Measurements from ENCODE around the gene EFNA5. TPM values are rescaled to one million over a fixed set of nuclear protein-coding genes. Genes with fewer than 3 reads are reported as not detected.

Gene EFNA5
- total and polyA plus RNA-seq, 2 experiments from 2014 or later: 7.5 to 10.1 TPM

GRCh38 chr5:107556575-107556974 lies 114.2 kb downstream of the EFNA5 start:
- H3K4me2 ChIP-seq: peak overlapping the region; percentile 34; the same call in 1 of the 2 replicates
- no peak for ATAC-seq

More at GRCh38 chr5:107556575-107556974, 114.2 kb downstream of the EFNA5 start:
- no peaks in the 10 kb centered on the region for H4K20me1 ChIP-seq (replicated peaks; ENCODE audit: insufficient read depth)
- no peak overlapping the region for H3K4me3 ChIP-seq
- Mint-ChIP-seq H3K36me3 (ENCODE audit: low read depth) (no peaks in the 10 kb centered on the region), H3K27me3 (ENCODE audit: insufficient read depth, low read depth, poor library complexity) (peaks cover 6% of the 10 kb centered on the region), H3K4me1 (peaks cover 44% of the 10 kb centered on the region), H3K9me3 (no peaks in the 10 kb centered on the region; the same call in 2 of the 3 replicates), H3K4me3 (no peak overlapping the region), H3K27ac (no peak overlapping the region)
- no peak for DNase-seq (ENCODE audit: low spot score)
- H3K79me2 ChIP-seq (replicated peaks; ENCODE audit: insufficient read depth): peaks cover 4% of the 10 kb centered on the region; the same call in 1 of the 2 replicates
- H3K9me2 ChIP-seq (ENCODE audit: insufficient read depth): no peaks in the 10 kb centered on the region
- TF ChIP-seq POLR2AphosphoS5 (IDR thresholded peaks at IDR 0.05; ENCODE audit: low read depth) (no peak), REST (IDR thresholded peaks at IDR 0.05; ENCODE audit: unreplicated experiment) (no peak), ZNF114 (CRISPR knock-in tag; IDR thresholded peaks at IDR 0.05) (no peak), ZNF331 (CRISPR knock-in tag; IDR thresholded peaks at IDR 0.05; ENCODE audit: low read depth) (no peak), STAT1 (IDR thresholded peaks at IDR 0.05; ENCODE audit: unreplicated experiment) (no peak), ETS1 (IDR thresholded peaks at IDR 0.05) (no peak), CTCF (conservative IDR thresholded peaks at IDR 0.05; ENCODE audit: low read depth in 2 of 2) (no peak), EZH2phosphoT487 (IDR thresholded peaks at IDR 0.05; ENCODE audit: unreplicated experiment) (no peak), ZNF462 (CRISPR knock-in tag; IDR thresholded peaks at IDR 0.05) (no peak), NANOG (IDR thresholded peaks at IDR 0.05; ENCODE audit: borderline replicate concordance) (no peak), JUNB (IDR thresholded peaks at IDR 0.05; ENCODE audit: unreplicated experiment) (no peak), CREB1 (CRISPR knock-in tag; IDR thresholded peaks at IDR 0.05; ENCODE audit: low read depth) (no peak)
- no peaks in the 10 kb centered on the region for H3F3A ChIP-seq (replicated peaks; ENCODE audit: low read depth)
- peaks cover 25% of the 10 kb centered on the region for H3K4me1 ChIP-seq (ENCODE audit: insufficient read depth)
- no peak overlapping the region for H2AFZ ChIP-seq
- no peaks in the 10 kb centered on the region for H3K27me3 ChIP-seq (ENCODE audit: insufficient read depth)
- no peaks in the 10 kb centered on the region for H3K36me3 ChIP-seq (ENCODE audit: insufficient read depth)
- H3K27ac ChIP-seq (ENCODE audit: low read depth): peak overlapping the region; percentile 80
